Erythroblast (primary cell): Measurements from ENCODE around the gene MRPL21.

Experiments used
- GATA1 ChIP-seq: IDR thresholded peaks from 2 replicates; pipeline ENCODE4 v1.6.1; 2011; ENCODE audit warnings: low read depth, mild to moderate bottlenecking, control low read depth, low read length, moderate library complexity
- POLR2A ChIP-seq: IDR thresholded peaks from 2 replicates; pipeline ENCODE4 v1.6.1; 2011; ENCODE audit warnings: mild to moderate bottlenecking, low read length

GRCh38 chr11:68931911-68932310 is 28.3 kb upstream of the MRPL21 start:
- TF ChIP-seq POLR2A (no peak), GATA1 (no peak)
